ENCODE measurements around the gene TPM4.
"Not testable (repeated sequence)": the region's sequence is repeated elsewhere in the genome, so short reads cannot be mapped to it uniquely, and the experiment has no call there.

Gene TPM4

GRCh38 chr19:16099314-16099965 is 23.1 kb downstream of the TPM4 start:
- not testable (repeated sequence) for DNase-seq

GRCh38 chr19:16100524-16100923 is 24.2 kb downstream of the TPM4 start:
- no peak for DNase-seq

GRCh38 chr19:16104722-16105121 is 28.4 kb downstream of the TPM4 start:
- DNase-seq = no peak

GRCh38 chr19:16106121-16106520 is 29.8 kb downstream of the TPM4 start:
- DNase-seq = peak; percentile 56

GRCh38 chr19:16111160-16111908 is 35.0 kb downstream of the TPM4 start, which contains the start of gene RAB8A:
RAB8A (plus strand) TSS chr19:16111889; CDS start chr19:16111902, 13 bp downstream.
- DNase-seq = peak; percentile 99

- DNase-seq = no peak
Observed at GRCh38 chr19:16111909-16112752, 35.8 kb downstream of the TPM4 start.

- DNase-seq = no peak
Observed at GRCh38 chr19:16112778-16113177, 36.5 kb downstream of the TPM4 start.

- DNase-seq = peak; percentile 39
Observed at GRCh38 chr19:16113727-16114126, 37.4 kb downstream of the TPM4 start.

- DNase-seq = no peak
Observed at GRCh38 chr19:16115301-16116039, 39.2 kb downstream of the TPM4 start.

- no peak for DNase-seq
Observed at GRCh38 chr19:16116067-16116466, 39.8 kb downstream of the TPM4 start.

GRCh38 chr19:16117594-16118033 is 41.3 kb downstream of the TPM4 start:
- peak; percentile 51 for DNase-seq

GRCh38 chr19:16118489-16119033 is 42.3 kb downstream of the TPM4 start:
- peak; percentile 90 for DNase-seq

- peak; percentile 92 for DNase-seq
Observed at GRCh38 chr19:16119075-16119857, 43.0 kb downstream of the TPM4 start.

- no peak for DNase-seq
Observed at GRCh38 chr19:16121141-16121540, 44.8 kb downstream of the TPM4 start.

- no peak for DNase-seq
Observed at GRCh38 chr19:16121967-16122366, 45.7 kb downstream of the TPM4 start.

GRCh38 chr19:16124953-16125352 is 48.7 kb downstream of the TPM4 start:
- DNase-seq = no peak

- DNase-seq = no peak
Observed at GRCh38 chr19:16125737-16126495, 49.6 kb downstream of the TPM4 start.

GRCh38 chr19:16127080-16127479 is 50.8 kb downstream of the TPM4 start:
- no peak for DNase-seq

- DNase-seq = no peak
Observed at GRCh38 chr19:16127776-16128371, 51.6 kb downstream of the TPM4 start.

GRCh38 chr19:16131648-16132047 is 55.4 kb downstream of the TPM4 start:
- DNase-seq = no peak
